K562 (cell line): ENCODE data around the gene DNAJB6. TPM values are rescaled to one million over a fixed set of nuclear protein-coding genes. Genes with fewer than 3 reads are reported as not detected.

Source experiments
- ATAC-seq: fragments of 200-7000 bp; cut with Tn5 transposase; 3 replicates; pipeline ENCODE4 v1.9.1; 2020; ENCODE audit warnings: moderate library complexity
- BruUV-seq: library from RNA; stranded (reverse); fragments of 400-500 nt; replicated peaks from 2 replicates; lab custom pipeline; 2021; lab: Mats Ljungman, UMichigan
- CTCF ChIA-PET: fragments of 300-600 bp; formaldehyde crosslinking; extraction: SDS; loops from one replicate; lab custom pipeline; 2021; ENCODE audit warnings: low intra/inter-chr PET ratio; lab: Yijun Ruan, JAX
- POLR2A ChIA-PET: fragments of 300-600, 350-650 bp; sonication (Branson Sonifier 250); formaldehyde crosslinking; extraction: SDS; loops from one replicate; lab custom pipeline; 2021; ENCODE audit warnings: antibody characterized with exemption, inconsistent platforms; lab: Yijun Ruan, JAX
- DNase-seq, 4 experiments: peaks; one replicate each; pipeline versions ENCODE4 v3.0.0 to v3.0.0-alpha.2; 2011 to 2018; ENCODE audit warnings: low spot score in 3 of 4, mixed read lengths in 3 of 4; ENCODE audit errors: extremely low read depth in 1 of 4
- FAIRE-seq: peaks from 2 replicates; lab custom pipeline; 2011; peaks lifted over from hg19 to GRCh38; lab: Jason Lieb, UNC
- H2AFZ ChIP-seq: 2 replicates; pipeline ENCODE4 v1.6.0; 2011; ENCODE audit warnings: low read depth, low read length, control low read depth, inconsistent platforms
- H3K27ac ChIP-seq: fragments of 200-600 bp; 3 replicates; pipeline ENCODE4 v1.8.0; 2011; ENCODE audit warnings: low read depth, mild to moderate bottlenecking, control low read depth, inconsistent platforms, low read length, moderate library complexity, mixed read lengths; ENCODE audit errors: extremely low read depth
- H3K27me3 ChIP-seq, 2 experiments: fragments of 300-600 bp in 1 of 2; 2 replicates in 1 of 2; 3 replicates in 1 of 2; pipeline versions ENCODE4 v1.6.0 to v1.8.0; 2011; ENCODE audit warnings: inconsistent platforms in 2 of 2, low read length in 2 of 2, mild to moderate bottlenecking in 1 of 2, mixed read lengths in 1 of 2, moderate library complexity in 1 of 2; ENCODE audit not compliant: control insufficient read depth in 2 of 2, insufficient read depth in 2 of 2
- H3K36me3 ChIP-seq: fragments of 300-600 bp; 3 replicates; pipeline ENCODE4 v1.8.0; 2011; ENCODE audit warnings: mild to moderate bottlenecking, low read length, inconsistent platforms; ENCODE audit not compliant: control insufficient read depth, insufficient read depth
- H3K4me1 ChIP-seq, 2 experiments: fragments of 200-600 bp in 1 of 2; replicated peaks in 1 of 2; 2 replicates in 1 of 2; 3 replicates in 1 of 2; pipeline versions ENCODE4 v1.5.1 to v1.8.0; 2011; ENCODE audit warnings: inconsistent platforms in 2 of 2, low read length in 2 of 2, mild to moderate bottlenecking in 1 of 2, mixed read lengths in 1 of 2, moderate library complexity in 1 of 2; ENCODE audit not compliant: control insufficient read depth in 2 of 2, insufficient read depth in 2 of 2
- H3K4me2 ChIP-seq: 2 replicates; pipeline ENCODE4 v1.6.1; 2011; ENCODE audit warnings: low read length, control low read depth, inconsistent platforms, mixed read lengths; ENCODE audit not compliant: insufficient read depth
- H3K4me3 ChIP-seq: fragments of 200-600 bp; sonication (generic), shearing (Covaris generic); 2 replicates; pipeline ENCODE4 v1.5.1; 2016; ENCODE audit warnings: control low read depth, inconsistent platforms
- H3K79me2 ChIP-seq: fragments of 200-600 bp; 3 replicates; pipeline ENCODE4 v1.8.0; 2011; ENCODE audit warnings: low read length, inconsistent platforms; ENCODE audit not compliant: control insufficient read depth, insufficient read depth
- H3K9ac ChIP-seq, 2 experiments: 2 replicates each; pipeline versions ENCODE4 v1.6.0 to v1.6.1; 2011; ENCODE audit warnings: low read depth in 2 of 2, low read length in 2 of 2, control low read depth in 1 of 2, inconsistent platforms in 1 of 2, mild to moderate bottlenecking in 1 of 2, mixed read lengths in 1 of 2; ENCODE audit not compliant: insufficient read depth in 1 of 2
- H3K9me1 ChIP-seq: one replicate; pipeline ENCODE4 v1.6.0; 2011; ENCODE audit warnings: inconsistent platforms, mild to moderate bottlenecking, low read length, moderate library complexity; ENCODE audit not compliant: control insufficient read depth, insufficient read depth
- H3K9me3 ChIP-seq: replicated peaks from 2 replicates; pipeline ENCODE4 v1.5.1; 2011; ENCODE audit warnings: low read depth, low read length, inconsistent platforms; ENCODE audit not compliant: control insufficient read depth, insufficient read depth
- H4K20me1 ChIP-seq: replicated peaks from 2 replicates; pipeline ENCODE4 v1.6.1; 2011; ENCODE audit warnings: low read length, inconsistent platforms, mixed read lengths; ENCODE audit not compliant: control insufficient read depth, insufficient read depth
- EGR1 ChIP-seq: fragments of 450-650 bp; conservative IDR thresholded peaks from 2 replicates; pipeline ENCODE4 v1.6.1; 2017; ENCODE audit warnings: mild to moderate bottlenecking
- POLR2G ChIP-seq: fragments of 200-400 bp; formaldehyde crosslinking; IDR thresholded peaks from 2 replicates; pipeline ENCODE4 v1.6.1; 2017; ENCODE audit warnings: low read depth, mild to moderate bottlenecking, antibody characterized with exemption, low read length, moderate library complexity
- U2AF1 ChIP-seq: fragments of 200-400 bp; formaldehyde crosslinking; optimal IDR thresholded peaks from 2 replicates; pipeline ENCODE3; 2017; ENCODE audit warnings: mild to moderate bottlenecking, low read depth, low read length, moderate library complexity
- WGBS: fragments of 100-300 bp; shearing (Covaris generic); methylation state at CpG from one replicate; pipeline ENCODE4 v1.1.6; 2016; ENCODE audit warnings: low coverage, mixed read lengths; ENCODE audit not compliant: insufficient coverage; ENCODE audit errors: missing lambda C conversion rate; 5-methylcytosine and 5-hydroxymethylcytosine counted together
- in situ Hi-C: fragments of 300-500 bp; cut with MboI; formaldehyde crosslinking; loops from 4 replicates; pipeline ENCODE4 v1.15.0; 2018; ENCODE audit warnings: inconsistent platforms, mixed read lengths
- intact Hi-C: fragments of 100-400 bp; cut with micrococcal nuclease; formaldehyde crosslinking; loops from 2 replicates; pipeline ENCODE4 v1.14.2; 2022
- polyA plus RNA-seq, 8 experiments: library from polyadenylated mRNA; depleted of rRNA in 4 of 8; stranded (reverse) in 5 of 8; unstranded in 3 of 8; fragments of >200 nt; fragmentation: Nextera tagmentation in 2 of 8; fragmentation: Illumina TruSeq in 1 of 8; extraction: Ambion mirVana in 2 of 8; extraction: Trizol in 1 of 8; gene quantifications; 2 replicates each; pipeline versions ENCODE4 v1.2.1 to v1.2.3, GENCODE V29; 2011 to 2014; ENCODE audit warnings: inconsistent platforms in 1 of 8, missing spikeins in 1 of 8
- total RNA-seq, 7 experiments: library from RNA; depleted of rRNA in 6 of 7; stranded (reverse); fragments of >200 nt in 6 of 7; fragmentation: Illumina TruSeq in 2 of 7; extraction: Trizol in 2 of 7; gene quantifications; 2 replicates each; pipeline versions ENCODE4 v1.2.1 to v1.2.3, GENCODE V29; 2011 to 2021; ENCODE audit warnings: low replicate concordance in 1 of 7

DNAJB6 gene
- total and polyA plus RNA-seq, 9 of the 15 experiments (the other 6 are each of a cell fraction or from before 2014, with no cell fraction given) = 84.5 to 158 (median 135) TPM

DNA sequence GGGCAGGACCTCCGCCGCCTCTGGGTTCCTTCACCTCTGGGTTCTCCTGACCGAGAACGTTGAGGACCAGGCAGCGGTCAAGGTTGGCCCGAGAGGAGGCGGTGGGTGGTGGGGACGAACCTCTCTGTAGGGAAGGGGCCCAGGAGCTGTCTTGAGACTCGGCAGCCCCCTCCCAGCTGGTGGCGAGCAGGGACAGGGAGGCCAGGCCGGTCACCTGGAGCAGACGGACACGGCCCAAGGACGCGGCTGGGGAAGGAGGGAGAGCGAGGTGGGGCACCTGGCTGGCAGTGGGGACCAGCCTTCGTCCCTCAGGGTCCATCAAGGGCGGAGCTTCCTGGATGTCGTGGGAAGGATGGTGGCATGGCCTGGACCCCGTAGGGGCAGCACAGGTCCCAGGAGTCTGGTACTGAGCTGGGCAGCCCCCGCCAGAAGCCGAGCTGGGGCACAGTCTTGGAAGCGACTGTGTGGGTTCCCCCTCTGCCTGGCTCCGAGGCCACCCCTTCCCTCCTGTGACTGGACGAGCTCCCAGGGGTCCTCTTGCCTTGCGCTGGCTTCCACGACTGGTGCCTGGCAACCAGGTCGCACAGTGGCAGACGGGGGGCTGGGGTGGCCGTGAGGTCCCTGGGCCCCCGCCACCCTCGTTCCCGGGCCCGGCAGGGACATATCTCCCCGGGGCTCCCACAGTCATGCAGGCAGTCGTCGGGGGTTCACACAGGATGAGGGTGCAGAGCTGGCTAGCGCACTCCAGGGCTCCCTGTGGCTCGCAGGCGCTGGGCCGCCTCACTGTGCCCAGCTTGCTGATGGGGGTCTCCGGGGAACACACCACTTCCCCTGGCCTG, 89.9 kb downstream of the DNAJB6 start:
- H3K9me3 ChIP-seq = no peaks in the 10 kb centered on the region
- POLR2A ChIA-PET = interaction anchor here (0.7 to 1.2 kb wide), 2 partner anchors 12 to 349 kb away, joined by 4 read pairs; no protein-coding TSS in a partner anchor
- FAIRE-seq = no peak
- no peak overlapping the region for H2AFZ ChIP-seq
- H3K27me3 ChIP-seq = peaks cover 20 to 48% of the 10 kb centered on the region in 2 experiments; a peak in 4 of 5 replicates
- TF ChIP-seq EGR1 = no peak
- TF ChIP-seq U2AF1 = no peak
- TF ChIP-seq POLR2G = peak; percentile 41; the same call in 1 of the 2 replicates
- BruUV-seq = no TSS peak
- DNase-seq = no peak
- no peak overlapping the region for H3K4me3 ChIP-seq
- 0 out of 2 replicates have a peak, but pooled peaks cover 3% of the 10 kb centered on the region for H4K20me1 ChIP-seq
- intact Hi-C loops = no loop called here
- H3K9ac ChIP-seq = peak overlapping the region in 1 of 2 experiments; percentile 37; a peak in 1 of 4 replicates
- 13% methylated on average over 37 of the region's 42 CpGs for WGBS
- peaks cover 0 to 61% of the 10 kb centered on the region in 2 experiments; a peak in 3 of 5 replicates for H3K4me1 ChIP-seq
- no peaks in the 10 kb centered on the region for H3K79me2 ChIP-seq
- H3K27ac ChIP-seq = no peak overlapping the region
- no peaks in the 10 kb centered on the region for H3K9me1 ChIP-seq
- no peaks in the 10 kb centered on the region for H3K36me3 ChIP-seq
- CTCF ChIA-PET = no interaction called here
- H3K4me2 ChIP-seq = no peak overlapping the region
- in situ Hi-C loops = no loop called here
- ATAC-seq = peak; percentile 3; the same call in 1 of the 3 replicates
